IMR-90 (cell line): ENCODE results near the gene TNRC6C. TPM values are rescaled to one million over a fixed set of nuclear protein-coding genes. Genes with fewer than 3 reads are reported as not detected.

ENCODE experiments used
- ATAC-seq: fragments of 200-7000 bp; cut with Tn5 transposase; 2 replicates; pipeline ENCODE4 v1.9.1; 2020; ENCODE audit warnings: low read depth, mild to moderate bottlenecking, moderate library complexity
- BruUV-seq: library from RNA; stranded (reverse); fragments of 400-500 nt; replicated peaks from 2 replicates; lab custom pipeline; 2021; lab: Mats Ljungman, UMichigan
- CTCF ChIA-PET: fragments of 300-600 bp; formaldehyde crosslinking; extraction: SDS; loops from one replicate; lab custom pipeline; 2021; ENCODE audit warnings: antibody characterized with exemption; lab: Yijun Ruan, JAX
- POLR2A ChIA-PET: fragments of 300-600 bp; sonication (Branson Sonifier 250); formaldehyde crosslinking; loops from one replicate; lab custom pipeline; 2022; ENCODE audit warnings: antibody characterized with exemption; ENCODE audit not compliant: unreplicated experiment; lab: Charles Lee
- DNase-seq: peaks from one replicate; pipeline ENCODE4 v3.0.0; 2013
- H2AFZ ChIP-seq: replicated peaks from 2 replicates; pipeline ENCODE3; 2013; ENCODE audit warnings: low read length, mild to moderate bottlenecking; ENCODE audit not compliant: poor library complexity
- H2AK5ac ChIP-seq: 2 replicates; pipeline ENCODE4 v1.6.1; 2013; ENCODE audit warnings: low read depth, low read length, inconsistent platforms
- H2AK9ac ChIP-seq: replicated peaks from 2 replicates; pipeline ENCODE3; 2013; ENCODE audit warnings: mild to moderate bottlenecking, low read depth, low read length, moderate library complexity; ENCODE audit not compliant: poor library complexity
- H2BK120ac ChIP-seq: 2 replicates; pipeline ENCODE4 v1.6.1; 2013; ENCODE audit warnings: low read depth, low read length, inconsistent platforms
- H2BK15ac ChIP-seq: 3 replicates; pipeline ENCODE4 v1.6.1; 2013; ENCODE audit warnings: low read depth, low read length, inconsistent platforms
- H2BK20ac ChIP-seq: 2 replicates; pipeline ENCODE4 v1.6.1; 2013; ENCODE audit warnings: low read depth, mild to moderate bottlenecking, inconsistent platforms, low read length, moderate library complexity
- H2BK5ac ChIP-seq: 2 replicates; pipeline ENCODE4 v1.6.1; 2013; ENCODE audit warnings: mild to moderate bottlenecking, low read depth, low read length, inconsistent platforms; ENCODE audit not compliant: poor library complexity, severe bottlenecking
- H3K14ac ChIP-seq: replicated peaks from 2 replicates; pipeline ENCODE4 v1.6.1; 2013; ENCODE audit warnings: low read depth, low read length, inconsistent platforms
- H3K18ac ChIP-seq: 2 replicates; pipeline ENCODE4 v1.6.1; 2013; ENCODE audit warnings: low read depth, low read length, control low read depth
- H3K23ac ChIP-seq: 2 replicates; pipeline ENCODE4 v1.6.1; 2013; ENCODE audit warnings: low read depth, low read length, inconsistent platforms
- H3K27ac ChIP-seq: 2 replicates; pipeline ENCODE4 v1.5.1; 2013; ENCODE audit warnings: mild to moderate bottlenecking, control low read depth, low read length; ENCODE audit not compliant: insufficient read depth
- H3K27me3 ChIP-seq: 2 replicates; pipeline ENCODE4 v1.6.1; 2013; ENCODE audit warnings: low read length; ENCODE audit not compliant: control insufficient read depth, insufficient read depth
- H3K36me3 ChIP-seq: 2 replicates; pipeline ENCODE4 v1.6.1; 2013; ENCODE audit warnings: low read length, mixed read lengths; ENCODE audit not compliant: control insufficient read depth, insufficient read depth
- H3K4ac ChIP-seq: 2 replicates; pipeline ENCODE4 v1.6.1; 2013; ENCODE audit warnings: low read depth, low read length, inconsistent platforms
- H3K4me1 ChIP-seq: 2 replicates; pipeline ENCODE4 v1.6.1; 2013; ENCODE audit warnings: low read length, mixed read lengths; ENCODE audit not compliant: control insufficient read depth, insufficient read depth
- H3K4me2 ChIP-seq: 2 replicates; pipeline ENCODE4 v1.6.1; 2013; ENCODE audit warnings: low read depth, mild to moderate bottlenecking, control low read depth, low read length, moderate library complexity
- H3K4me3 ChIP-seq: 2 replicates; pipeline ENCODE4 v1.5.1; 2013; ENCODE audit warnings: low read depth, mild to moderate bottlenecking, control low read depth, low read length, moderate library complexity; ENCODE audit not compliant: insufficient read depth
- H3K56ac ChIP-seq: 2 replicates; pipeline ENCODE4 v1.6.1; 2013; ENCODE audit warnings: low read length, inconsistent platforms; ENCODE audit not compliant: insufficient read depth; ENCODE audit errors: extremely low read depth
- H3K79me1 ChIP-seq, 2 experiments: 2 replicates each; pipeline ENCODE4 v1.6.1; 2013; ENCODE audit warnings: low read length in 2 of 2, inconsistent platforms in 1 of 2, low read depth in 1 of 2
- H3K9ac ChIP-seq: 2 replicates; pipeline ENCODE4 v1.6.1; 2013; ENCODE audit warnings: low read depth, low read length, control low read depth
- H3K9me1 ChIP-seq: 2 replicates; pipeline ENCODE4 v1.6.1; 2013; ENCODE audit warnings: low read length, inconsistent platforms; ENCODE audit not compliant: insufficient read depth
- H3K9me3 ChIP-seq: 2 replicates; pipeline ENCODE4 v1.6.1; 2013; ENCODE audit warnings: low read length; ENCODE audit not compliant: control insufficient read depth, insufficient read depth
- H4K20me1 ChIP-seq: 2 replicates; pipeline ENCODE4 v1.6.1; 2013; ENCODE audit warnings: low read length, inconsistent platforms; ENCODE audit not compliant: insufficient read depth
- H4K5ac ChIP-seq: 2 replicates; pipeline ENCODE4 v1.6.1; 2013; ENCODE audit warnings: mild to moderate bottlenecking, low read depth, low read length, control low read depth
- H4K8ac ChIP-seq, 2 experiments: 2 replicates each; pipeline ENCODE4 v1.6.1; 2013; ENCODE audit warnings: low read depth in 2 of 2, low read length in 2 of 2, control low read depth in 1 of 2, inconsistent platforms in 1 of 2
- H4K91ac ChIP-seq: 2 replicates; pipeline ENCODE4 v1.6.1; 2013; ENCODE audit warnings: low read depth, low read length, inconsistent platforms; ENCODE audit not compliant: insufficient read depth
- BHLHE40 ChIP-seq: fragments of 150-350 bp; IDR thresholded peaks from 2 replicates; pipeline ENCODE4 v1.6.1; 2016; ENCODE audit warnings: mild to moderate bottlenecking, low read depth, low read length
- CEBPB ChIP-seq: IDR thresholded peaks from 2 replicates; pipeline ENCODE4 v1.6.1; 2012; ENCODE audit warnings: low read depth, low read length, improper control_type of control experiment
- CHD1 ChIP-seq: IDR thresholded peaks from 2 replicates; pipeline ENCODE4 v1.6.1; 2012; ENCODE audit warnings: low read depth, low read length, improper control_type of control experiment
- CTCF ChIP-seq: conservative IDR thresholded peaks from 2 replicates; pipeline ENCODE4 v1.5.1; 2012; ENCODE audit warnings: mild to moderate bottlenecking, low read depth, low read length, improper control_type of control experiment
- ELK1 ChIP-seq: fragments of 150-350 bp; IDR thresholded peaks from 2 replicates; pipeline ENCODE4 v1.6.1; 2016; ENCODE audit warnings: low read depth, mild to moderate bottlenecking, low read length, moderate library complexity, borderline replicate concordance
- FOS ChIP-seq: fragments of 150-350 bp; IDR thresholded peaks from 2 replicates; pipeline ENCODE4 v1.6.1; 2016; ENCODE audit warnings: low read depth, low read length
- MAFK ChIP-seq: IDR thresholded peaks from 2 replicates; pipeline ENCODE4 v1.6.1; 2012; ENCODE audit warnings: low read depth, low read length, improper control_type of control experiment
- MAZ ChIP-seq: IDR thresholded peaks from 2 replicates; pipeline ENCODE4 v1.6.1; 2012; ENCODE audit warnings: low read depth, mild to moderate bottlenecking, low read length, improper control_type of control experiment, moderate library complexity, borderline replicate concordance
- MXI1 ChIP-seq: IDR thresholded peaks from 2 replicates; pipeline ENCODE4 v1.6.1; 2012; ENCODE audit warnings: low read depth, mild to moderate bottlenecking, low read length, moderate library complexity, borderline replicate concordance
- NFE2L2 ChIP-seq: fragments of 150-350 bp; IDR thresholded peaks from 2 replicates; pipeline ENCODE4 v1.6.1; 2016; ENCODE audit warnings: low read depth, mild to moderate bottlenecking, low read length
- POLR2A ChIP-seq: IDR thresholded peaks from 2 replicates; pipeline ENCODE4 v1.6.1; 2012; ENCODE audit warnings: mild to moderate bottlenecking, low read depth, low read length
- RAD21 ChIP-seq: IDR thresholded peaks from 2 replicates; pipeline ENCODE4 v1.6.1; 2012; ENCODE audit warnings: low read length, improper control_type of control experiment
- RCOR1 ChIP-seq: IDR thresholded peaks from 2 replicates; pipeline ENCODE4 v1.6.1; 2012; ENCODE audit warnings: mild to moderate bottlenecking, low read length, improper control_type of control experiment; ENCODE audit not compliant: insufficient replicate concordance
- RFX5 ChIP-seq: IDR thresholded peaks from 2 replicates; pipeline ENCODE4 v1.8.0; 2012; ENCODE audit warnings: low read depth, mild to moderate bottlenecking, low read length, moderate library complexity
- SMC3 ChIP-seq: fragments of 150-350 bp; IDR thresholded peaks from 2 replicates; pipeline ENCODE4 v1.6.1; 2016; ENCODE audit warnings: low read depth, mild to moderate bottlenecking, antibody characterized with exemption, low read length, moderate library complexity
- USF2 ChIP-seq: fragments of 150-350 bp; IDR thresholded peaks from 2 replicates; pipeline ENCODE4 v1.6.1; 2017; ENCODE audit warnings: mild to moderate bottlenecking, antibody characterized with exemption, low read length, low read depth
- WGBS, 2 experiments: methylation state at CpG; one replicate each; pipeline versions ENCODE4 v1.1.5 to v1.1.7; 2013; ENCODE audit warnings: missing lambda C conversion rate in 2 of 2; ENCODE audit not compliant: insufficient read length in 1 of 2; ENCODE audit errors: extremely low coverage in 2 of 2; 5-methylcytosine and 5-hydroxymethylcytosine counted together
- dilution Hi-C: fragments of 300-500 bp; cut with HindIII; formaldehyde crosslinking; loops from one replicate; pipeline ENCODE4 v1.14.3; 2018; ENCODE audit warnings: low sequenced_read_pairs; ENCODE audit not compliant: unreplicated experiment
- in situ Hi-C: fragments of 300-500 bp; cut with MboI; formaldehyde crosslinking; loops from 3 replicates; pipeline ENCODE4 v1.14.3; 2019; ENCODE audit warnings: low sequenced_read_pairs, inconsistent platforms, mixed read lengths
- intact Hi-C: fragments of 100-400 bp; cut with micrococcal nuclease; formaldehyde crosslinking; loops from 2 replicates; pipeline ENCODE4 v1.10.0; 2022
- polyA plus RNA-seq, 3 experiments: library from polyadenylated mRNA; depleted of rRNA; stranded (reverse); fragments of >200 nt; gene quantifications; 2 replicates each; pipeline ENCODE4 v1.2.3, GENCODE V29; 2012; ENCODE audit warnings: low replicate concordance in 1 of 3
- total RNA-seq: library from RNA; depleted of rRNA; stranded (reverse); fragments of >200 nt; gene quantifications from 2 replicates; pipeline ENCODE4 v1.2.3, GENCODE V29; 2012

The TNRC6C gene
- total and polyA plus RNA-seq, 2 of the 4 experiments (the other 2 are of a cell fraction) = 1.6 to 2.7 TPM

GRCh38 chr17:78002166-78002565, 43.7 kb downstream of the TNRC6C start:
- Histone ChIP-seq H3K36me3 (no peaks in the 10 kb centered on the region), H2BK5ac (no peak overlapping the region), H3K4me3 (no peak overlapping the region), H3K4me2 (no peak overlapping the region), H4K91ac (no peak overlapping the region), H3K14ac (no peak overlapping the region; the same call in 1 of the 2 replicates), H3K27ac (no peak overlapping the region), H2AK9ac (no peak overlapping the region), H3K4me1 (peaks cover 6% of the 10 kb centered on the region), H3K27me3 (no peaks in the 10 kb centered on the region), H2BK15ac (no peak overlapping the region), H2BK20ac (no peak overlapping the region), H4K5ac (no peak overlapping the region), H3K4ac (no peak overlapping the region), H2AK5ac (no peak overlapping the region), H3K18ac (no peak overlapping the region), H3K23ac (no peak overlapping the region), H3K9me1 (peaks cover 10% of the 10 kb centered on the region), H4K20me1 (no peaks in the 10 kb centered on the region), H4K8ac (no peak overlapping the region), H2BK120ac (no peak overlapping the region), H2AFZ (no peak overlapping the region), H3K9me3 (no peaks in the 10 kb centered on the region), H3K9ac (no peak overlapping the region), H3K79me1 (peaks cover 23 to 38% of the 10 kb centered on the region in 2 experiments), H3K56ac (no peak overlapping the region)
- CTCF ChIA-PET = interaction anchor here (0.6 kb wide), 1 partner anchor 26 kb away, joined by 3 read pairs; no protein-coding TSS in a partner anchor
- no TSS peak for BruUV-seq
- POLR2A ChIA-PET = no interaction called here
- WGBS, 2 experiments = no CpG with 5 or more reads among the region's 4 CpGs
- in situ Hi-C loops (no loop called here), dilution Hi-C loops (no loop called here), intact Hi-C loops (no loop called here)
- TF ChIP-seq MAFK (no peak), RCOR1 (no peak), RAD21 (no peak), CEBPB (no peak), BHLHE40 (no peak), MXI1 (no peak), POLR2A (no peak), ELK1 (no peak), USF2 (no peak), SMC3 (no peak), NFE2L2 (no peak), RFX5 (no peak), CTCF (no peak), FOS (no peak), MAZ (no peak), CHD1 (no peak)
- no peak for ATAC-seq
- DNase-seq = no peak
